Left kidney (tissue), 2 donors: ENCODE results near the gene POLA2. TPM values are rescaled to one million over a fixed set of nuclear protein-coding genes. Genes with fewer than 3 reads are reported as not detected.
A peak's percentile ranks its signal among the peaks of the same experiment; 100 is the strongest.
"Not testable (repeated sequence)": the region's sequence is repeated elsewhere in the genome, so short reads cannot be mapped to it uniquely, and the experiment has no call there.

Experiments used
- DNase-seq: peaks from one replicate; pipeline ENCODE4 v3.0.0-alpha.2; 2013
- polyA plus RNA-seq: library from polyadenylated mRNA; unstranded; fragments of 120-200 nt; gene quantifications from one replicate; pipeline ENCODE4 v1.2.1, GENCODE V29; 2013; ENCODE audit not compliant: insufficient read length

Gene POLA2
- polyA plus RNA-seq, 1 donor = 35.0 TPM

GRCh38 chr11:65241134-65241533, 20.6 kb upstream of the POLA2 start:
- no peak for DNase-seq

DNA sequence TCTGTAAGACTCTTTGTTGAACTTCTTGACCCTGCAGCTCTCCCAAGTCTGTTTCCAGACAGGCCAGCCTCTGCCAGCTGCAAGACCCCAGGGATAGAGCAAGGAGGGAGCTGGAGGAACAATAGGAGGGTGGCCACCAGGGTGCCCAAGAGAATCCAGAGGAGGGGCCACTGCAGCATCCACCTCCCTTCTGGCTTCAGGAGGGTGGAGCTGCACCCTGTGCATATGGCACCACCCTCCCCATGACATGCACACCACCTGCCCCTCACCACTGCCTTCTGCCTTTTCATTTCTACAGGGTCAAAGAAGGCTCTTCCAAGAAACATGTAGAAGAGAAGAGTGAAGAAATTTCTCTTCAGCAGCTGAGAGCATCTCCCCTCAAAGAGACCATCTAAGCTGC, 20.1 kb upstream of the POLA2 start:
- no peak for DNase-seq

DNA sequence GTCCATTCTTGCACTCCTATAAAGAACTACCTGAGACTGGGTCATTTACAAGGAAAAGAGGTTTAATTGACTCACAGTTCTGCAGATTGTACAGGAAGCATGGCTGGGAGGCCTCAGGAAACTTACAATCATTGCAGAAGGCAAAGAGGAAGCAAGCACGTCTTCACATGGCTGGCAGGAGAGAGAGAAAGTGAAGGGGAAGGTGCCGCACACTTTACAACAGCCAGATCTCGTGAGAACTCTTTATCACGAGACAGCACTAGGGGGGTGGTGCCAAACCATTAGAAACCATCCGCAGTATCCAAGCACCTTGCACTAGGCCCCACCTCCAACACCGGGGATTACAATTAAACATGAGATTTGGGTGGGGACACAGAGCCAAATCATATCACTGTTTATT, 19.4 kb upstream of the POLA2 start:
- DNase-seq = no peak

- no peak for DNase-seq
These were observed 18.0 kb upstream of the POLA2 start for GRCh38 chr11:65243797-65244196.

DNA sequence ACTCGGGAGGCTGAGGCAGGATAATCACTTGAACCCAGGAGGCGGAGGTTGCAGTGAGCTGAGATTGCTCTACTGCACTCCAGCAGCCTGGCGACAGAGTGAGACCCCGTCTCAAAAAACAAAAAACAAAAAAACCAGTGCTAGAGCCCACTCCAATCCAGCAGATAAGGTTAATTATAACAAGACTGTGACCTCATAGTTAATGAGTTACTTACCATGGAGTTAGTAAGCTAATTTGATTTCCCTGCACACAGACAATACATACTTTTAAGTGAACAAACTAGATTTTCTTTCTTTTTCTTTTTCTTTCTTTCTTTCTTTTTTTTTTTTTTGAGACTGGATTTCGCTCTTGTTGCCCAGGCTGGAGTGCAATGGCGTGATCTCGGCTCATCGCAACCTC, 16.7 kb upstream of the POLA2 start:
- DNase-seq = not testable (repeated sequence)

DNA sequence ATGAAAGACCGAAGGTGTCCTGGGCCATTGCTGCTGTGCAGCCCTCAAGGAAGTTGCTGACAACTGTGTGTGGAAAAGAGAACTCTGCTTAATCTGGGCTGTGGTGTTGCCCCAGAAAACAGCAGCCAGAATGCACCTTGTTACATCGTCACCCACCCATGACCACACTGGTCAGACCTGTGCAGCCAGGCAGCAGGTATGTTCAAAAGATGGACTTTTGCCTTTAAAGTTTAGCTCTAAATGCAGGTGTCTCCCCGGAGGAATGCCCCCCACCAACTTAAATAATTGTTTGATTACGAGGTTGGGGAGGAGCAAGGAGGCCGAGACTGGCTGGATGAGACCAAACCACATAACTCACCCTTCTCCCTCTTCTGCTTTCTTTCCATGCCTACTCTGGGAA, 15.3 kb upstream of the POLA2 start:
- DNase-seq = no peak

DNA sequence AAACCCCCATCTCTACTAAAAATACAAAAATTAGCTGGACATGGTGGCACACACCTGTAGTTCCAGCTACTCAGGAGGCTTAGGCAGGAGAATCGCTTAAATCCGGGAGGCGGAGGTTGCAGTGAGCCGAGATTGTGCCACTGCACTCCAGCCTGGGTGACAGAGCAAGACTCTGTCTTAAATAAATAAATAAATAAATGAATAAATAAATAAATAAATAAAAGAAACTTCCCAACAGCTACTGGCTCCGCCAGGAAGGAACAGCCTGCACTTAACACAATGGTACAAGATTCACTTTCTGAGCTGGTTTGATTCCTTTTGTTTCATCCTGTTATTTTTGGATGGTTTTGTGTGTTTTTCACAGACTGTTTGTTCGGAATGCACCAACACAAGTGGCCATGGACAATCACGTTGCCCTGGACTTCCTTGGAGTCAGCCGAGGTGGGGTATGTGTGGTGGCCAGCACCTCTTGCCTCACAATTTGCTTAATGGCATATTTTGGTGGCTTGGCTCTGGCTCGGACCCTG, 13.5 kb upstream of the POLA2 start:
- DNase-seq = not testable (repeated sequence)

GRCh38 chr11:65251476-65251875, 10.3 kb upstream of the POLA2 start:
- DNase-seq = no peak

DNA sequence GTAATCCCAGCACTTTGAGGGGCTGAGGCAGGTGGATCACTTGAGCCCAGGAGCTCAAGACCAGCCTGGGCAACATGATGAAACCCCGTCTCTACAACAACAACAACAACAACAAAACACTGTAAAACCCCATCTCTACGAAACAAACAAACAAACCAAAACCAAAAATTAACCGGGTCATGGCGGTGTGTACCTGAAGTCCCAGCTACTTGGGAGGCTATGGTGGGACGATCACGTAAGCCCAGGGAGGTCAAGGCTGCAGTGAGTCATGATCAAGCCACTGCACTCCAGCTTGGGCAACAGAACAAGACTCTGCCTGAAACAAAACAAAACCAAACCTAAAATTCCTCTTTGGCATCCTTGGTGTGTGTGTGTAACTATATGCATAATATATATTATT, 7.0 kb upstream of the POLA2 start:
- no peak for DNase-seq

GRCh38 chr11:65258988-65259387, 2.8 kb upstream of the POLA2 start:
- DNase-seq = no peak

DNA sequence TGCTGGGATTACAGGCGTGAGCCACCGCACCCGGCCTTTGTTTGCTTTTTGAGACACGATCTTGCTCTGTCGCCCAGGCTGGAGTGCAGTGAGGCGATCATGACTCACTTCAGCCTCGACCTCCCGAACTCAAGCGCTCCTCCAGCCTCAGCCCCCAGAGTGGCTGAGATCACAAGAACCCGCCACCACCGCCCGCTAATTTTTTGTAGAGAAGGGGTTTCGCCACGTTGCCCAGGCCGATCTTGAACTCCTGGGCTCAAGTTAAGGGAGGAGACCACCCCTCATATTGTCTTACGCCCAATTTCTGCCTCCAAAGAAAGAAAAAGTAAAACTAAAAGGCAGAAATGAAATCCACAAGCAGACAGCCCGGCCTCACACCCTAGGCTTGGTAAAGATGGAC, 1.5 kb upstream of the POLA2 start:
- DNase-seq = no peak

DNA sequence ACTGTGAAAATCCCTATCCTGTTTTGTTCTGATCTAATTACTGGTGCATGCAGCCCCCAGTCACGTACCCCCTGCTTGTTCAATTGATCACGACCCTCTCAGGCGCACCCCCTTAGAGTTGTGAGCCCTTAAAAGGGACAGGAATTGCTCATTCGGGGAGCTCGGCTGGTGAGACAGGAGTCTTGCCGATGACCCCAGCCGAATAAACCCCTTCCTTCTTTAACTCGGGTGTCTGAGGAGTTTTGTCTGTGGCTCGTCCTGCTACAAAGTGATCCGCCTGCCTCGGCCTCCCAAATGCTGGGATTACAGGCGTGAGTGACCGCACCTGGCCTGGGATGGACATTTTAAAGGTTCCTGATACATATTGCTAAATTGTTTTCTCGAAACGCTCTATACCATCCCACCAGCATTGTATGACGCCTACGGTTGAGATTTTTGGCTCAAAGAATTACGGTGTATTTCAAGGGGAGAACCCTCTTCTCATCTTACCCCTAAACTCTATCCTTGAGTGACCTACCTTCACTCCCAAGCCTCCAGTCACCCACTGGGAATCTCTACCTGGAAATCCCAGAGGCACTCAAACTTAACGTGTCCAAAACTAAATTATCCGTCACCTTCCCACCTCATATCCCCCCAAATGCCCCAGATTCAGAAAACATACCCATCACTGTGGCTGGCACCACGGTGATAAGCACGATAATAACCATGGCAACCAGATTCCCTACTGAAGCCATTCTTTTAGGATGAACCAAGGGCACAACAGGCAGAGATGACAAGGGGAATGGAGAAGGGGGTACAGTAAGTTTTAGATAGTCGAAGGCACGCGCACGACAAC, 789 bp upstream of the POLA2 start:
- DNase-seq = no peak

DNA sequence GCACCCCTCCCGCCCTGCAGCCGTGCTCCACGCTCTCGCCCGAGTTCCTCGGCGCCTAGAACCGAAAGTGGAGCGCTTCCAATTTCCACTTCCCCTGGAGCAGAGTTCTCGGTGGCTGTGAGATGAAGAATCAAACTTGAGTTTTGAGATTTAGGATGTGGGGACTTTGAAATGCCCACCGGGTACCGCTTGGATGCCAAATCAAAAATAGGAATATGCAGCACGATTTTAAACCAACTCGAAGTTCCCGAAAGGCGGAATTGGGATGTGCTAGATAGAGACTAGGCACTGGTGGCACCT, 569 bp downstream of the POLA2 start:
- no peak for DNase-seq

GRCh38 chr11:65262776-65263175, 1.0 kb downstream of the POLA2 start:
- DNase-seq = no peak

DNA sequence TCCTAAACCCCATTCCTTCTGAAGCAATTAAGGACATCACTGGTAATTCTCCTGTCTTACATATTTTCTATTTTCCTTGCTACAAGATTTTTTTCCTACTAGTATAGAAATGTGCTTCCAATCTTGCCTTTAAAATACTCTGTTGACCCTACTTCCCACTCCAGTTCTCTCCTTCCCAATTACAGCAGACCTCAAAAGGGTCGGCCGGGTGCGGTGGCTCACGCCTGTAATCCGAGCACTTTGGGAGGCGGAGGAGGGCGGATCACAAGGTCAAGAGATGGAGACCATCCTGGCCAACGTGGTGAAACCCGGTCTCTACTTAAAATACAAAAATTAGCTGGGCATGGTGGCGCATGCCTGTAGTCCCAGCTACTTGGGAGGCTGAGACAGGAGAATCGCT, 3.0 kb downstream of the POLA2 start:
- not testable (repeated sequence) for DNase-seq

DNA sequence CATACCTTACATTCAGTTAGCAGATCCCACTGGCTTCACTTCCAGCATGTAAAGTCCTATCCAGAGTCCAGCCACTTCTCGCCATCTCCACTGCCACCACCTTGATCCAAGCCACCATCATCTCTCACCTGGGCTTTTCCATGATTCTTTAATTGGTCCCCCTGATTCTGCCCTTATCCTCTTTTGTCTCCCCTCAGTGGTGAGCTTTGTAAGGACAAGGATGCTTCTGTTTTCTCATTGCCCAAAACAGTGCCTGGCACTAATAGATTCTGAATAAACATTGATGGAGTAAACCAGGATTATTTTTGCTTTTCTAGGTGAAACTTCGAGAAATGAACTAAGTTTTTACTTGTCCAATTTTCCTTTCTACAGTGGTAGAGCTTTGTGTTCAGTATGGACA, 4.4 kb downstream of the POLA2 start:
- no peak for DNase-seq

GRCh38 chr11:65274735-65275682, 13.2 kb downstream of the POLA2 start:
- peak; percentile 80 for DNase-seq

DNA sequence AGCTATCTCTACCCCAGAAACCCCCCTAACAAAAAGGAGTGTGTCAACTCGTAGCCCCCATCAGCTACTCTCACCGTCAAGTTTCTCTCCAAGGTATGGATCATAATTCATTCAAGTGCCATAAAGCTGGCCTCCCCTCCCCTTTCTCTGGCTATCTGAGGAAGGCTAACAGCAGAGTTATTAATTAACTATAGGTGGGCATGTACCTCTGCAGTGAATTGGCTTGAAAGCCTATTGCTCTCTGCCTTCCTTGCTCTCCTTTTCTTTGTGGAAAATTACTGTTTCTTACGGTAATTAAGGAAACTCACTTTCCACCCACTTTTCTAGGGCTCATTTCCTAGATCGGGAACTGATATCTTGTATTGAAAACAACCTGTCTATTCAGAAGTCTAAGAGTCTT, 14.1 kb downstream of the POLA2 start:
- no peak for DNase-seq

- DNase-seq = no peak
These were observed 16.0 kb downstream of the POLA2 start for GRCh38 chr11:65277631-65278277.

- DNase-seq = no peak
These were observed 16.6 kb downstream of the POLA2 start for GRCh38 chr11:65278356-65278755.

DNA sequence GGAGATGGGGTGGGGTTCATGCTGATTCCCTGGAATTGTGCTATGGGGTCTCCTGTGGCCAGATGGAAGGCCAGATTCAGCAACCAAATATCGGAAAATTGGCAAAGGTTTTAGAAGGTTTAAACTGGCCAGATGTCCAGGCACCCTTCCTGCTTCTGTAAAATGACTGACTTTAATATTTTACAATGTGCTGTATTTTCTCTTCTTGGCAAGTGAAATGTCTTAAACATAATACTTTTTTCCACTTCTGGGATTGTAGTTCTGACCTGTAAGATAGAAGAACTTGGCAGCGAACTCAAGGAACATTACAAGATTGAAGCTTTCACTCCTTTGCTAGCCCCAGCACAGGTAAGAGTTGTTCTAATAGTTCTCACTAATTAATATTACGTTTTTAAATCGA, 17.5 kb downstream of the POLA2 start:
- no peak for DNase-seq

DNA sequence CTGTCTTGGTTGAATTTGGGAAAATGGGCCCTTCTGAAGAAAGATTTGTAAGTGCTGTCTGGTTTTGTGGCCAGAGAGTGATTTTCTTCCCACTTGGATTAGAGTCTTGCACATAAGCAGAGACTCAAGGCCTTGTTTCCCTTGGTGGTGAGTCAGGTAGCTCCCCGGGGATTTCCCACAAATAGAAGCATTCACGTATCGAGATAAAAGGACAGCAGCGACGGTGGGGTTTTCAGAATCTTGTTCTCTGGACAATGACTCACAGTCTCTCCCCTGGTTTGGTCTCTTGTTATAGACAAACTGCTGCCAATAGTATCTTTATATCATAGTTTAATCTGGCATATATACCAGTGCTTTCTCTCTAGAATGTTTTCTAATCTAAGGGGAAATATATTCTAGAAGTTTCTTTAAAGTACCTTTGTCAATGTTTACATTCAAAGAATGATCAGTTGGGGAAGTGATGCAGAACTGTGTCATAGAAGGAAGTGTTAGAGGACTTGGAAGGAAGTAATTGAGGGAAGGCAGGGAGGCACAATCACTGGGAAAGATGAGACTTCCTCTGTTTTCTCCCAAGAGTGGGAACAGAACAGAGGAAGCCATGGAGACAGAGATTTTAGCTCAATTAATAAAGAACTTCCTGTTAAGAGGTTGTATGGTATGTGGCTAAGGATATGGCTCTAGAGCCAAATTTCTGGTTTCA, 18.1 kb downstream of the POLA2 start:
- no peak for DNase-seq
